HCT116 (cell line): ENCODE measurements around the gene SERTAD3.

ENCODE experiments used
- CTCF ChIP-seq, 3 experiments: fragments of 200-600 bp in 1 of 3; sonication (generic) in 1 of 3; IDR thresholded peaks in 2 of 3; conservative IDR thresholded peaks in 1 of 3; 2 replicates each; pipeline ENCODE4 v1.5.1; 2012 to 2017; ENCODE audit warnings: low read depth in 2 of 3, low read length in 2 of 3, antibody characterized with exemption in 1 of 3, borderline replicate concordance in 1 of 3, control low read depth in 1 of 3, mild to moderate bottlenecking in 1 of 3, mixed read lengths in 1 of 3, mixed run types in 1 of 3, moderate library complexity in 1 of 3; ENCODE audit not compliant: insufficient read depth in 1 of 3
- EGR1 ChIP-seq: IDR thresholded peaks from 2 replicates; pipeline ENCODE4 v1.6.1; 2012; ENCODE audit warnings: low read depth
- EZH2phosphoT487 ChIP-seq: fragments of 200-600 bp; IDR thresholded peaks from 2 replicates; pipeline ENCODE4 v1.6.1; 2018; ENCODE audit warnings: antibody characterized with exemption, borderline replicate concordance
- JUND ChIP-seq: IDR thresholded peaks from 2 replicates; pipeline ENCODE4 v1.6.1; 2012
- RAD21 ChIP-seq: IDR thresholded peaks from 2 replicates; pipeline ENCODE4 v1.6.1; 2012; ENCODE audit warnings: low read depth, mild to moderate bottlenecking
- REST ChIP-seq: IDR thresholded peaks from 2 replicates; pipeline ENCODE4 v1.6.1; 2012; ENCODE audit warnings: low read depth
- ZNF274 ChIP-seq: fragments of 200-500 bp; sonication (Bioruptor generic); IDR thresholded peaks from 2 replicates; pipeline ENCODE4 v1.6.1; 2014; ENCODE audit warnings: mild to moderate bottlenecking, low read depth, low read length, inconsistent platforms

- no peak for TF ChIP-seq REST
- TF ChIP-seq CTCF (IDR thresholded peaks at IDR 0.05 in 2 of 3, conservative IDR thresholded peaks at IDR 0.05 in 1 of 3; ENCODE audit: borderline replicate concordance in 1 of 3, insufficient read depth in 1 of 3, low read depth in 2 of 3, low read length in 2 of 3), result no peak
- no peak for TF ChIP-seq EZH2phosphoT487
- no peak for TF ChIP-seq ZNF274
- TF ChIP-seq EGR1, result no peak
- TF ChIP-seq JUND, result no peak
- TF ChIP-seq RAD21, result no peak
Observed at GRCh38 chr19:40431698-40432097, 12.4 kb downstream of the SERTAD3 start.
